ELF-1 (cell line): ENCODE data around the gene EPGN.
"Not testable (repeated sequence)": the region's sequence is repeated elsewhere in the genome, so short reads cannot be mapped to it uniquely, and the experiment has no call there.

Experiments used
- DNase-seq: peaks from one replicate; pipeline ENCODE4 v3.0.0-alpha.2; 2016; ENCODE audit warnings: low read depth, low spot score

The EPGN gene

GRCh38 chr4:74338792-74339333, 30.6 kb downstream of the EPGN start:
- DNase-seq = no peak

- DNase-seq = no peak
Observed at GRCh38 chr4:74339501-74339900, 31.2 kb downstream of the EPGN start.

GRCh38 chr4:74340421-74340820, 32.2 kb downstream of the EPGN start:
- DNase-seq = not testable (repeated sequence)

GRCh38 chr4:74344031-74344430, 35.8 kb downstream of the EPGN start:
- DNase-seq = no peak

- no peak for DNase-seq
Observed at GRCh38 chr4:74353858-74354257, 45.6 kb downstream of the EPGN start.

GRCh38 chr4:74357965-74358364, 49.7 kb downstream of the EPGN start:
- no peak for DNase-seq

GRCh38 chr4:74361671-74362070, 53.4 kb downstream of the EPGN start:
- DNase-seq = no peak

- DNase-seq = no peak
Observed at GRCh38 chr4:74362347-74362746, 54.1 kb downstream of the EPGN start.

- DNase-seq = peak; percentile 7
Observed at GRCh38 chr4:74364256-74364651, 56.0 kb downstream of the EPGN start.

- peak; percentile 59 for DNase-seq
Observed at GRCh38 chr4:74364652-74365491, 56.6 kb downstream of the EPGN start, which contains the start of gene EREG. Gene EREG, plus strand, starts transcription at chr4:74365145. Its CDS starts 164 bp downstream, at chr4:74365309.

GRCh38 chr4:74365761-74366160, 57.5 kb downstream of the EPGN start:
- DNase-seq = peak; percentile 8
